ENCODE measurements around the gene GPALPP1. TPM values are rescaled to one million over a fixed set of nuclear protein-coding genes. Genes with fewer than 3 reads are reported as not detected.
"Not testable (repeated sequence)": the region's sequence is repeated elsewhere in the genome, so short reads cannot be mapped to it uniquely, and the experiment has no call there.

The GPALPP1 gene
- total and polyA plus RNA-seq, 2 donors from 2014 or later: 9.2 to 25.1 TPM

- no peak for TF ChIP-seq CTCF (IDR thresholded peaks at IDR 0.05; ENCODE audit: borderline replicate concordance, extremely low read depth, insufficient read depth)
- Histone ChIP-seq H3K9ac (ENCODE audit: low read length in 3 of 3) (no peak overlapping the region), H3K9me3 (ENCODE audit: control insufficient read depth in 2 of 3, insufficient read depth in 1 of 3, low read length in 3 of 3) (no peaks in the 10 kb centered on the region), H3K4me1 (ENCODE audit: control insufficient read depth in 2 of 3, insufficient read depth in 2 of 3, low read depth in 1 of 3, low read length in 3 of 3) (no peaks in the 10 kb centered on the region), H3K4me3 (ENCODE audit: low read length in 3 of 3) (no peak overlapping the region), H3K27me3 (ENCODE audit: control insufficient read depth, insufficient read depth, low read length) (no peaks in the 10 kb centered on the region), H3K27ac (ENCODE audit: low read depth in 2 of 2, low read length in 2 of 2) (no peak overlapping the region), H3K36me3 (ENCODE audit: control insufficient read depth in 2 of 3, insufficient read depth in 3 of 3, low read length in 3 of 3) (peaks cover 4 to 29% (median 21%) of the 10 kb centered on the region in 3 donors)
- DNase-seq: no peak
- no peak for FAIRE-seq
- intact Hi-C loops (cut with DNase I): no loop called here
These were observed 18.5 kb downstream of the GPALPP1 start for GRCh38 chr13:45007823-45008222.

- Histone ChIP-seq H3K27me3 (ENCODE audit: control insufficient read depth, insufficient read depth, low read length) (no peaks in the 10 kb centered on the region), H3K36me3 (ENCODE audit: control insufficient read depth in 2 of 3, insufficient read depth in 3 of 3, low read length in 3 of 3) (peaks cover 7 to 34% (median 24%) of the 10 kb centered on the region in 3 donors), H3K9me3 (ENCODE audit: control insufficient read depth in 2 of 3, insufficient read depth in 1 of 3, low read length in 3 of 3) (no peaks in the 10 kb centered on the region), H3K4me3 (ENCODE audit: low read length in 3 of 3) (no peak overlapping the region), H3K4me1 (ENCODE audit: control insufficient read depth in 2 of 3, insufficient read depth in 2 of 3, low read depth in 1 of 3, low read length in 3 of 3) (no peaks in the 10 kb centered on the region), H3K27ac (ENCODE audit: low read depth in 2 of 2, low read length in 2 of 2) (no peak overlapping the region), H3K9ac (ENCODE audit: low read length in 3 of 3) (no peak overlapping the region)
- no peak for DNase-seq
- no peak for TF ChIP-seq CTCF (IDR thresholded peaks at IDR 0.05; ENCODE audit: borderline replicate concordance, extremely low read depth, insufficient read depth)
- FAIRE-seq: no peak
- intact Hi-C loops (cut with DNase I): no loop called here
These were observed 21.9 kb downstream of the GPALPP1 start for GRCh38 chr13:45011198-45011597.

- intact Hi-C loops (cut with DNase I): no loop called here
- Histone ChIP-seq H3K36me3 (ENCODE audit: control insufficient read depth in 2 of 3, insufficient read depth in 3 of 3, low read length in 3 of 3) (peaks cover 4 to 21% (median 9%) of the 10 kb centered on the region in 3 donors), H3K4me1 (ENCODE audit: control insufficient read depth in 2 of 3, insufficient read depth in 2 of 3, low read depth in 1 of 3, low read length in 3 of 3) (no peaks in the 10 kb centered on the region), H3K4me3 (ENCODE audit: low read length in 3 of 3) (no peak overlapping the region), H3K9me3 (ENCODE audit: control insufficient read depth in 2 of 3, insufficient read depth in 1 of 3, low read length in 3 of 3) (no peaks in the 10 kb centered on the region), H3K27me3 (ENCODE audit: control insufficient read depth, insufficient read depth, low read length) (no peaks in the 10 kb centered on the region), H3K9ac (ENCODE audit: low read length in 3 of 3) (no peak overlapping the region), H3K27ac (ENCODE audit: low read depth in 2 of 2, low read length in 2 of 2) (no peak overlapping the region)
- TF ChIP-seq CTCF (IDR thresholded peaks at IDR 0.05; ENCODE audit: borderline replicate concordance, extremely low read depth, insufficient read depth): no peak
- no peak for FAIRE-seq
- no peak for DNase-seq
These were observed 26.0 kb downstream of the GPALPP1 start for GRCh38 chr13:45015300-45015699.

- peaks cover 3 to 10% (median 4%) of the 10 kb centered on the region in 3 donors for H3K36me3 ChIP-seq (ENCODE audit: control insufficient read depth in 2 of 3, insufficient read depth in 3 of 3, low read length in 3 of 3)
- no peaks in the 10 kb centered on the region for H3K27me3 ChIP-seq (ENCODE audit: control insufficient read depth, insufficient read depth, low read length)
- no peak overlapping the region for H3K9ac ChIP-seq (ENCODE audit: low read length in 3 of 3)
- no peaks in the 10 kb centered on the region for H3K4me1 ChIP-seq (ENCODE audit: control insufficient read depth in 2 of 3, insufficient read depth in 2 of 3, low read depth in 1 of 3, low read length in 3 of 3)
- DNase-seq (no peak), FAIRE-seq (no peak)
- no peak overlapping the region for H3K27ac ChIP-seq (ENCODE audit: low read depth in 2 of 2, low read length in 2 of 2)
- intact Hi-C loops (cut with DNase I): no loop called here
- no peak overlapping the region for H3K4me3 ChIP-seq (ENCODE audit: low read length in 3 of 3)
- no peak for TF ChIP-seq CTCF (IDR thresholded peaks at IDR 0.05; ENCODE audit: borderline replicate concordance, extremely low read depth, insufficient read depth)
- no peaks in the 10 kb centered on the region for H3K9me3 ChIP-seq (ENCODE audit: control insufficient read depth in 2 of 3, insufficient read depth in 1 of 3, low read length in 3 of 3)
These were observed 27.6 kb downstream of the GPALPP1 start for GRCh38 chr13:45016792-45017425.

GRCh38 chr13:45019981-45020380 lies 30.6 kb downstream of the GPALPP1 start:
- H3K27me3 ChIP-seq (ENCODE audit: control insufficient read depth, insufficient read depth, low read length); DNase-seq; H3K4me3 ChIP-seq (ENCODE audit: low read length in 3 of 3); H3K4me1 ChIP-seq (ENCODE audit: control insufficient read depth in 2 of 3, insufficient read depth in 2 of 3, low read depth in 1 of 3, low read length in 3 of 3); H3K9me3 ChIP-seq (ENCODE audit: control insufficient read depth in 2 of 3, insufficient read depth in 1 of 3, low read length in 3 of 3); H3K9ac ChIP-seq (ENCODE audit: low read length in 3 of 3); intact Hi-C loops (cut with DNase I); FAIRE-seq; H3K27ac ChIP-seq (ENCODE audit: low read depth in 2 of 2, low read length in 2 of 2): not testable (repeated sequence)
- peaks cover 0 to 13% (median 3%) of the 10 kb centered on the region in 3 donors for H3K36me3 ChIP-seq (ENCODE audit: control insufficient read depth in 2 of 3, insufficient read depth in 3 of 3, low read length in 3 of 3)
